HG03139 (cell line): ENCODE data around the gene CCDC93.
"Not testable (repeated sequence)": the region's sequence is repeated elsewhere in the genome, so short reads cannot be mapped to it uniquely, and the experiment has no call there.

Experiments
- ATAC-seq: cut with Tn5 transposase; IDR thresholded peaks from one replicate; pipeline ENCODE4 v1.9.1; 2021; ENCODE audit not compliant: unreplicated experiment

Gene CCDC93

GRCh38 chr2:117957616-117958015, 56.3 kb downstream of the CCDC93 start:
- no peak for ATAC-seq

GRCh38 chr2:117956036-117956796, 57.7 kb downstream of the CCDC93 start:
- no peak for ATAC-seq

GRCh38 chr2:117953231-117953630, 60.6 kb downstream of the CCDC93 start:
- ATAC-seq = no peak

- ATAC-seq = no peak
Observed at GRCh38 chr2:117952701-117953100, 61.2 kb downstream of the CCDC93 start.

GRCh38 chr2:117952228-117952627, 61.6 kb downstream of the CCDC93 start:
- no peak for ATAC-seq

GRCh38 chr2:117949806-117950205, 64.1 kb downstream of the CCDC93 start:
- no peak for ATAC-seq

GRCh38 chr2:117948615-117949014, 65.3 kb downstream of the CCDC93 start:
- no peak for ATAC-seq

- no peak for ATAC-seq
Observed at GRCh38 chr2:117945296-117945695, 68.6 kb downstream of the CCDC93 start.

GRCh38 chr2:117944816-117945215, 69.1 kb downstream of the CCDC93 start:
- no peak for ATAC-seq

GRCh38 chr2:117943013-117943672, 70.7 kb downstream of the CCDC93 start:
- no peak for ATAC-seq

- no peak for ATAC-seq
Observed at GRCh38 chr2:117942551-117942950, 71.3 kb downstream of the CCDC93 start.

- no peak for ATAC-seq
Observed at GRCh38 chr2:117941693-117942092, 72.2 kb downstream of the CCDC93 start.

- no peak for ATAC-seq
Observed at GRCh38 chr2:117940436-117940835, 73.4 kb downstream of the CCDC93 start.

- ATAC-seq = no peak
Observed at GRCh38 chr2:117938611-117939010, 75.3 kb downstream of the CCDC93 start.

- no peak for ATAC-seq
Observed at GRCh38 chr2:117936871-117937428, 76.9 kb downstream of the CCDC93 start.

- ATAC-seq = no peak
Observed at GRCh38 chr2:117935954-117936353, 77.9 kb downstream of the CCDC93 start.

GRCh38 chr2:117935456-117935855, 78.4 kb downstream of the CCDC93 start:
- ATAC-seq = no peak

GRCh38 chr2:117933884-117934354, 80.0 kb downstream of the CCDC93 start:
- ATAC-seq = no peak

- ATAC-seq = no peak
Observed at GRCh38 chr2:117931978-117932377, 81.9 kb downstream of the CCDC93 start.

- ATAC-seq = no peak
Observed at GRCh38 chr2:117931266-117931665, 82.6 kb downstream of the CCDC93 start.

- no peak for ATAC-seq
Observed at GRCh38 chr2:117930775-117931174, 83.1 kb downstream of the CCDC93 start.

GRCh38 chr2:117923471-117923870, 90.4 kb downstream of the CCDC93 start:
- ATAC-seq = not testable (repeated sequence)
